ENCODE data around the gene FOXK1. TPM values are rescaled to one million over a fixed set of nuclear protein-coding genes. Genes with fewer than 3 reads are reported as not detected.

The FOXK1 gene
- total RNA-seq, 2 experiments from 2014 or later: 35.0 to 35.4 TPM

- Mint-ChIP-seq H3K27me3 (ENCODE audit: low read depth) (no peaks in the 10 kb centered on the region), H3K4me3 (no peak overlapping the region), H3K4me1 (ENCODE audit: low read depth) (peaks cover 17% of the 10 kb centered on the region), H3K9me3 (no peaks in the 10 kb centered on the region), H3K36me3 (ENCODE audit: low read depth) (peaks cover 6% of the 10 kb centered on the region), H3K27ac (no peak overlapping the region)
- DNase-seq: no peak
- intact Hi-C loops (cut with micrococcal nuclease): no loop called here
- CTCF ChIA-PET: interaction anchor here (0.7 to 1.8 kb wide), 7 partner anchors 11 to 731 kb away, joined by 3 to 6 read pairs (median 4); partner anchors contain the start of gene AP5Z1
These were observed 73.0 kb downstream of the FOXK1 start for GRCh38 chr7:4755045-4755444.

GRCh38 chr7:4758111-4758510 is 76.0 kb downstream of the FOXK1 start:
- Mint-ChIP-seq H3K27me3 (ENCODE audit: low read depth) (no peaks in the 10 kb centered on the region), H3K9me3 (no peaks in the 10 kb centered on the region), H3K4me1 (ENCODE audit: low read depth) (peaks cover 9% of the 10 kb centered on the region), H3K4me3 (no peak overlapping the region), H3K27ac (no peak overlapping the region), H3K36me3 (ENCODE audit: low read depth) (peaks cover 13% of the 10 kb centered on the region)
- DNase-seq: no peak
- CTCF ChIA-PET: no interaction called here
- intact Hi-C loops (cut with micrococcal nuclease): no loop called here

- DNase-seq: no peak
- Mint-ChIP-seq H3K4me1 (ENCODE audit: low read depth) (peaks cover 2% of the 10 kb centered on the region), H3K36me3 (ENCODE audit: low read depth) (peaks cover 13% of the 10 kb centered on the region), H3K27ac (no peak overlapping the region), H3K4me3 (no peak overlapping the region), H3K27me3 (ENCODE audit: low read depth) (no peaks in the 10 kb centered on the region), H3K9me3 (no peaks in the 10 kb centered on the region)
- CTCF ChIA-PET: no interaction called here
- intact Hi-C loops (cut with micrococcal nuclease): no loop called here
These were observed 76.7 kb downstream of the FOXK1 start for GRCh38 chr7:4758791-4759190.

GRCh38 chr7:4759211-4759610 is 77.1 kb downstream of the FOXK1 start:
- intact Hi-C loops (cut with micrococcal nuclease): no loop called here
- H3K4me3 Mint-ChIP-seq: no peak overlapping the region

GRCh38 chr7:4760952-4761351 is 78.9 kb downstream of the FOXK1 start:
- H3K9me3 Mint-ChIP-seq: no peaks in the 10 kb centered on the region
- intact Hi-C loops (cut with micrococcal nuclease): no loop called here
- no peak overlapping the region for H3K4me3 Mint-ChIP-seq
- CTCF ChIA-PET: no interaction called here
- no peak for DNase-seq
- H3K36me3 Mint-ChIP-seq (ENCODE audit: low read depth): peaks cover 14% of the 10 kb centered on the region
- no peaks in the 10 kb centered on the region for H3K27me3 Mint-ChIP-seq (ENCODE audit: low read depth)
- no peak overlapping the region for H3K27ac Mint-ChIP-seq
- no peaks in the 10 kb centered on the region for H3K4me1 Mint-ChIP-seq (ENCODE audit: low read depth)

More at GRCh38 chr7:4759211-4759610, 77.1 kb downstream of the FOXK1 start:
- Mint-ChIP-seq H3K36me3 (ENCODE audit: low read depth) (peaks cover 12% of the 10 kb centered on the region), H3K9me3 (no peaks in the 10 kb centered on the region), H3K4me1 (ENCODE audit: low read depth) (peaks cover 1% of the 10 kb centered on the region), H3K27me3 (ENCODE audit: low read depth) (no peaks in the 10 kb centered on the region), H3K27ac (no peak overlapping the region)
- no peak for DNase-seq
- CTCF ChIA-PET: no interaction called here

GRCh38 chr7:4762121-4763055 is 80.3 kb downstream of the FOXK1 start:
- H3K27me3 Mint-ChIP-seq (ENCODE audit: low read depth): no peaks in the 10 kb centered on the region
- H3K36me3 Mint-ChIP-seq (ENCODE audit: low read depth): peaks cover 14% of the 10 kb centered on the region
- H3K4me3 Mint-ChIP-seq: no peak overlapping the region
- H3K9me3 Mint-ChIP-seq: no peaks in the 10 kb centered on the region
- DNase-seq: no peak
- H3K4me1 Mint-ChIP-seq (ENCODE audit: low read depth): no peaks in the 10 kb centered on the region
- CTCF ChIA-PET: no interaction called here
- intact Hi-C loops (cut with micrococcal nuclease): no loop called here
- H3K27ac Mint-ChIP-seq: no peak overlapping the region

- Mint-ChIP-seq H3K4me3 (no peak overlapping the region), H3K27me3 (ENCODE audit: low read depth) (no peaks in the 10 kb centered on the region), H3K4me1 (ENCODE audit: low read depth) (no peaks in the 10 kb centered on the region), H3K9me3 (no peaks in the 10 kb centered on the region), H3K27ac (no peak overlapping the region), H3K36me3 (ENCODE audit: low read depth) (peaks cover 14% of the 10 kb centered on the region)
- CTCF ChIA-PET: no interaction called here
- DNase-seq: no peak
- intact Hi-C loops (cut with micrococcal nuclease): no loop called here
These were observed 81.1 kb downstream of the FOXK1 start for GRCh38 chr7:4763091-4763793.

GRCh38 chr7:4763794-4764185 is 81.7 kb downstream of the FOXK1 start:
- no peak for DNase-seq
- CTCF ChIA-PET: no interaction called here

GRCh38 chr7:4764402-4765007 is 82.4 kb downstream of the FOXK1 start:
- peaks cover 14% of the 10 kb centered on the region for H3K36me3 Mint-ChIP-seq (ENCODE audit: low read depth)
- CTCF ChIA-PET: no interaction called here
- DNase-seq: no peak
- H3K27ac Mint-ChIP-seq: no peak overlapping the region
- H3K4me3 Mint-ChIP-seq: no peak overlapping the region
- H3K4me1 Mint-ChIP-seq (ENCODE audit: low read depth): peaks cover 2% of the 10 kb centered on the region
- no peaks in the 10 kb centered on the region for H3K27me3 Mint-ChIP-seq (ENCODE audit: low read depth)
- no peaks in the 10 kb centered on the region for H3K9me3 Mint-ChIP-seq
- intact Hi-C loops (cut with micrococcal nuclease): no loop called here

More at GRCh38 chr7:4763794-4764185, 81.7 kb downstream of the FOXK1 start:
- Mint-ChIP-seq H3K27ac (no peak overlapping the region), H3K4me3 (no peak overlapping the region), H3K27me3 (ENCODE audit: low read depth) (no peaks in the 10 kb centered on the region), H3K36me3 (ENCODE audit: low read depth) (peaks cover 14% of the 10 kb centered on the region), H3K4me1 (ENCODE audit: low read depth) (peaks cover 1% of the 10 kb centered on the region), H3K9me3 (no peaks in the 10 kb centered on the region)
- intact Hi-C loops (cut with micrococcal nuclease): no loop called here

- Mint-ChIP-seq H3K9me3 (no peaks in the 10 kb centered on the region), H3K36me3 (ENCODE audit: low read depth) (peaks cover 10% of the 10 kb centered on the region), H3K4me3 (no peak overlapping the region), H3K27ac (no peak overlapping the region), H3K27me3 (ENCODE audit: low read depth) (no peaks in the 10 kb centered on the region), H3K4me1 (ENCODE audit: low read depth) (peaks cover 6% of the 10 kb centered on the region)
- CTCF ChIA-PET: no interaction called here
- intact Hi-C loops (cut with micrococcal nuclease): no loop called here
- no peak for DNase-seq
These were observed 83.8 kb downstream of the FOXK1 start for GRCh38 chr7:4765776-4766490.

- Mint-ChIP-seq H3K9me3 (no peaks in the 10 kb centered on the region), H3K36me3 (ENCODE audit: low read depth) (peaks cover 5% of the 10 kb centered on the region), H3K27me3 (ENCODE audit: low read depth) (no peaks in the 10 kb centered on the region), H3K27ac (no peak overlapping the region), H3K4me3 (no peak overlapping the region), H3K4me1 (ENCODE audit: low read depth) (peaks cover 6% of the 10 kb centered on the region)
- intact Hi-C loops (cut with micrococcal nuclease): no loop called here
- CTCF ChIA-PET: no interaction called here
- no peak for DNase-seq
These were observed 84.8 kb downstream of the FOXK1 start for GRCh38 chr7:4766666-4767519.

Data from activated naive CD4-positive, alpha-beta T cell treated with anti-CD3 and anti-CD28 coated beads for 36 hours (primary cell).